ENCODE measurements around the gene MAST4.

MAST4 gene

DNA sequence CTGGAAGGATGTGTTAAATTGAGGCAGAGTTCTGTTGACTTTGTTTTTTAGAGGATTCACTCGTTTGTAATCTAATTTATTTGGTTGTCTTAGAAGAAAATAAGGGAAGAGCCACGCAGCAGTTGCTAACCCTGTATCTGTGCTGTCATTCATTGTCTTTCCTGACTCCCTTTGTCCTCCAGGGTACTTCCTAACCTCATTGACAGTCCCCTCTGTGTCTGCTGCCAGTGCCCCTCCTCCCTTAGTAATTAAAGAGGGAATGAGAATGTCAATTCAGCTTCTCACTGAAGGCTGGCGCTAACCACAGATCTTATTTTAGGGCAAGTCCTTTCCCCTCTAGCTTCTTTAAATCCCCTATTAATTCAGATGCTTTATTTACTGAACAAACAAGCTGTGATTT is 84.0 kb downstream of the MAST4 start:
- H2AFZ ChIP-seq (ENCODE audit: low read length), result no peak overlapping the region
- no peak overlapping the region for H3K27ac ChIP-seq (ENCODE audit: low read length)
- no peaks in the 10 kb centered on the region for H3K9me3 ChIP-seq (replicated peaks; ENCODE audit: insufficient read depth, low read length)
- no peaks in the 10 kb centered on the region for H3K27me3 ChIP-seq (replicated peaks; ENCODE audit: insufficient read depth, low read length)
- no peaks in the 10 kb centered on the region for H4K20me1 ChIP-seq (ENCODE audit: insufficient read depth, low read length)
- H3K9ac ChIP-seq (ENCODE audit: low read length), result no peak overlapping the region
- H3F3A ChIP-seq (ENCODE audit: insufficient read depth, low read length), result no peaks in the 10 kb centered on the region
- no peak for DNase-seq
- 0 out of 2 replicates have a peak, but pooled peaks cover 6% of the 10 kb centered on the region for H3K4me1 ChIP-seq (ENCODE audit: low read length)
- no peak overlapping the region for H3K4me3 ChIP-seq (ENCODE audit: low read length)
- no peaks in the 10 kb centered on the region for H3K79me2 ChIP-seq (ENCODE audit: low read length)
- H3K9me2 ChIP-seq (replicated peaks; ENCODE audit: insufficient read depth, low read length), result no peaks in the 10 kb centered on the region
- TF ChIP-seq EZH2phosphoT487 (IDR thresholded peaks at IDR 0.05; ENCODE audit: low read length), result no peak
- TF ChIP-seq EZH2 (optimal IDR thresholded peaks at IDR 0.05; ENCODE audit: low read depth, low read length), result no peak
- TF ChIP-seq, protein P1, sequence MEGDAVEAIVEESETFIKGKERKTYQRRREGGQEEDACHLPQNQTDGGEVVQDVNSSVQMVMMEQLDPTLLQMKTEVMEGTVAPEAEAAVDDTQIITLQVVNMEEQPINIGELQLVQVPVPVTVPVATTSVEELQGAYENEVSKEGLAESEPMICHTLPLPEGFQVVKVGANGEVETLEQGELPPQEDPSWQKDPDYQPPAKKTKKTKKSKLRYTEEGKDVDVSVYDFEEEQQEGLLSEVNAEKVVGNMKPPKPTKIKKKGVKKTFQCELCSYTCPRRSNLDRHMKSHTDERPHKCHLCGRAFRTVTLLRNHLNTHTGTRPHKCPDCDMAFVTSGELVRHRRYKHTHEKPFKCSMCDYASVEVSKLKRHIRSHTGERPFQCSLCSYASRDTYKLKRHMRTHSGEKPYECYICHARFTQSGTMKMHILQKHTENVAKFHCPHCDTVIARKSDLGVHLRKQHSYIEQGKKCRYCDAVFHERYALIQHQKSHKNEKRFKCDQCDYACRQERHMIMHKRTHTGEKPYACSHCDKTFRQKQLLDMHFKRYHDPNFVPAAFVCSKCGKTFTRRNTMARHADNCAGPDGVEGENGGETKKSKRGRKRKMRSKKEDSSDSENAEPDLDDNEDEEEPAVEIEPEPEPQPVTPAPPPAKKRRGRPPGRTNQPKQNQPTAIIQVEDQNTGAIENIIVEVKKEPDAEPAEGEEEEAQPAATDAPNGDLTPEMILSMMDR (IDR thresholded peaks at IDR 0.05; ENCODE audit: low read length), result no peak
- H3K36me3 ChIP-seq (replicated peaks; ENCODE audit: insufficient read depth, low read length), result no peaks in the 10 kb centered on the region
- no peak overlapping the region for H3K4me2 ChIP-seq (ENCODE audit: low read depth, low read length)

DNA sequence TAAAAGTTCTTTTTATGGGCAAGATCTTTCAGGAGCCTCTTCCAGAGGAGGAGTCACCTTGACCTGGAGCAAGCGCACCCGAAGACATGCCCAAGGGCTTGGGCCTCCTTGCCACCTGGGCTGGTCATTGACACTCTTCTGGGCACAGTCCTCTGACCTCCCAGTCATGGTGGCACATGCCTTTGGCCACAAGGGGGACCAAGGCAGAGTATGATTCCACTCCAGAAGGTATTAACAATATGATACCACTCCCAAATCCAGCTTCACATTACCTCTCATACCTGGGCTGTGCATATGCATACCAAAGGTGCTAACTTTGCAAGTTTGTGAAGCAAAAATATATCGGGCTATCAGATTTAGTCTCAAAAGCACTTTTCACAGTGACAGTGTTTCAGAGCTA is 84.6 kb downstream of the MAST4 start:
- Histone ChIP-seq H4K20me1 (ENCODE audit: insufficient read depth, low read length) (no peaks in the 10 kb centered on the region), H3K27ac (ENCODE audit: low read length) (no peak overlapping the region), H3K79me2 (ENCODE audit: low read length) (no peaks in the 10 kb centered on the region), H3K4me3 (ENCODE audit: low read length) (no peak overlapping the region), H3K27me3 (replicated peaks; ENCODE audit: insufficient read depth, low read length) (no peaks in the 10 kb centered on the region), H3K9me3 (replicated peaks; ENCODE audit: insufficient read depth, low read length) (no peaks in the 10 kb centered on the region), H2AFZ (ENCODE audit: low read length) (no peak overlapping the region), H3K36me3 (replicated peaks; ENCODE audit: insufficient read depth, low read length) (no peaks in the 10 kb centered on the region), H3K4me2 (ENCODE audit: low read depth, low read length) (no peak overlapping the region), H3K4me1 (ENCODE audit: low read length) (0 out of 2 replicates have a peak, but pooled peaks cover 6% of the 10 kb centered on the region), H3F3A (ENCODE audit: insufficient read depth, low read length) (no peaks in the 10 kb centered on the region), H3K9ac (ENCODE audit: low read length) (no peak overlapping the region), H3K9me2 (replicated peaks; ENCODE audit: insufficient read depth, low read length) (no peaks in the 10 kb centered on the region)
- DNase-seq, result no peak
- no peak for TF ChIP-seq EZH2phosphoT487 (IDR thresholded peaks at IDR 0.05; ENCODE audit: low read length)
- TF ChIP-seq, protein P1 (IDR thresholded peaks at IDR 0.05; ENCODE audit: low read length), result peak; percentile 43

DNA sequence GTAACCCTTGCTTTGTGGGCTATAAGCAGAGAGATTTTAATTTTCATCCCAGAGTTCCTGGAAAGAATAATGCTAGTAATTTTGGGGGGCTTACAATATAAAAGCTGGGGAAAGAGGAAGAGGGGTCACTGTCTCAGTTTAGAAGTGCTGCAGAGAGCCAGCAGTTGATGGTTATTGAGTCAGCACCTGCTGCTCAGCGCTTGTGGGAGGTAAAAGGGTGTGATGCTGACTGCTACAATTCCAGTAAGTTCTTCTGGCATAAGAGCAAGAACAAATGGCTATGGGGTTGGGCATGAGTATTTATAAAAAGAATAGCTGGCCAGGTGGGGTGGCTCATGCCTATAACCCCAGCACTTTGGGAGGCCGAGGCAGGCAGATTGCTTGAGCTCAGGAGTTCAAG is 88.5 kb downstream of the MAST4 start:
- Histone ChIP-seq H3K9ac (ENCODE audit: low read length) (no peak overlapping the region), H3K79me2 (ENCODE audit: low read length) (no peaks in the 10 kb centered on the region), H3F3A (ENCODE audit: insufficient read depth, low read length) (no peaks in the 10 kb centered on the region), H3K27ac (ENCODE audit: low read length) (no peak overlapping the region), H4K20me1 (ENCODE audit: insufficient read depth, low read length) (no peaks in the 10 kb centered on the region), H3K9me2 (replicated peaks; ENCODE audit: insufficient read depth, low read length) (no peaks in the 10 kb centered on the region), H3K36me3 (replicated peaks; ENCODE audit: insufficient read depth, low read length) (no peaks in the 10 kb centered on the region), H3K4me3 (ENCODE audit: low read length) (no peak overlapping the region), H3K4me2 (ENCODE audit: low read depth, low read length) (no peak overlapping the region), H2AFZ (ENCODE audit: low read length) (no peak overlapping the region), H3K4me1 (ENCODE audit: low read length) (0 out of 2 replicates have a peak, but pooled peaks cover 6% of the 10 kb centered on the region), H3K9me3 (replicated peaks; ENCODE audit: insufficient read depth, low read length) (no peaks in the 10 kb centered on the region), H3K27me3 (replicated peaks; ENCODE audit: insufficient read depth, low read length) (no peaks in the 10 kb centered on the region)
- no peak for DNase-seq
- no peak for TF ChIP-seq EZH2 (optimal IDR thresholded peaks at IDR 0.05; ENCODE audit: low read depth, low read length)
- TF ChIP-seq, protein P1 (IDR thresholded peaks at IDR 0.05; ENCODE audit: low read length), result no peak

Data from MM.1S (cell line).